Activated T-helper 1 cell treated with anti-CD3 and anti-CD28 coated beads, Interleukin-12 subunit alpha, Interleukin-12 subunit beta, Interleukin-2, Interleukin-4 antibody, amounts not matched to agents 30 ng/mL and 10 ng/mL and 1 ng/mL, durations not matched to agents 14 hours and 24 hours and 36 hours (primary cell): ENCODE results near the gene NUTM1. TPM values are rescaled to one million over a fixed set of nuclear protein-coding genes. Genes with fewer than 3 reads are reported as not detected.

ENCODE experiments used
- DNase-seq: peaks from one replicate; pipeline ENCODE4 v3.0.0; 2021; ENCODE audit warnings: low spot score
- H3K27ac Mint-ChIP-seq: one replicate; pipeline ENCODE4 v1.8.0; 2021; ENCODE audit warnings: mild to moderate bottlenecking, mixed read lengths
- H3K27me3 Mint-ChIP-seq: one replicate; pipeline ENCODE4 v1.8.0; 2022; ENCODE audit warnings: mild to moderate bottlenecking, moderate library complexity, mixed read lengths; ENCODE audit not compliant: insufficient read depth
- H3K36me3 Mint-ChIP-seq: one replicate; pipeline ENCODE4 v1.8.0; 2021; ENCODE audit warnings: low read depth, mixed read lengths
- H3K4me1 Mint-ChIP-seq: one replicate; pipeline ENCODE4 v1.8.0; 2021; ENCODE audit warnings: low read depth, mixed read lengths
- H3K4me3 Mint-ChIP-seq: one replicate; pipeline ENCODE4 v1.8.0; 2021; ENCODE audit warnings: mild to moderate bottlenecking, moderate library complexity, mixed read lengths
- H3K9me3 Mint-ChIP-seq: one replicate; pipeline ENCODE4 v1.8.0; 2021; ENCODE audit warnings: mixed read lengths
- intact Hi-C: fragments of 100-400 bp; cut with micrococcal nuclease; formaldehyde crosslinking; loops from one replicate; pipeline ENCODE4 v1.15.1; 2024
- total RNA-seq: library from RNA; stranded (reverse); gene quantifications from 2 replicates; pipeline ENCODE4 v1.2.3, GENCODE V29; 2022

Gene NUTM1
- total RNA-seq, 1 donor from 2014 or later: not detected

DNA sequence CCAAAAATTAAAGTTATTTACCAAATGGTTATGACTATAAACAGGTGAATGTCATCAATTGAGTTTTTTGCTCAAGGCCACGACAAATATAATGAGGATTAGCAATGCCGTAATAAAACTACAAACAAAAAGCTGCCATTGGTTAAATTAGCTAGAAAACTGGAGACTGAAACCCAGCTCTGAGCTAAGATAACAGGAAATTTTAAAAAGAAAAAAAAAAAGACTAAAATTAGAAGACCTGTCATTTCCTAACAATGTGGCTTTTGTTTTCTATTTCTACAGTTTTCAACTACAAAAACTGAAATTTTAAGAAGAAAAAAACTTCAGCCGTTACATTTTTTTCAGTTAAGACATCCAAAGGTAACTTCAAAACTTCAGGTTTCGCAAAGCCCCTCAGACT lies 15.2 kb upstream of the NUTM1 start:
- intact Hi-C loops: loop anchor here (1.0 to 5.0 kb wide), 2 partner anchors 10 to 51 kb away; no protein-coding TSS in a partner anchor
- Mint-ChIP-seq H3K27me3 (no peaks in the 10 kb centered on the region), H3K27ac (peak overlapping the region; percentile 70), H3K9me3 (no peaks in the 10 kb centered on the region), H3K36me3 (peaks cover 13% of the 10 kb centered on the region), H3K4me1 (peaks cover 74% of the 10 kb centered on the region), H3K4me3 (peak overlapping the region; percentile 54)
- no peak for DNase-seq

DNA sequence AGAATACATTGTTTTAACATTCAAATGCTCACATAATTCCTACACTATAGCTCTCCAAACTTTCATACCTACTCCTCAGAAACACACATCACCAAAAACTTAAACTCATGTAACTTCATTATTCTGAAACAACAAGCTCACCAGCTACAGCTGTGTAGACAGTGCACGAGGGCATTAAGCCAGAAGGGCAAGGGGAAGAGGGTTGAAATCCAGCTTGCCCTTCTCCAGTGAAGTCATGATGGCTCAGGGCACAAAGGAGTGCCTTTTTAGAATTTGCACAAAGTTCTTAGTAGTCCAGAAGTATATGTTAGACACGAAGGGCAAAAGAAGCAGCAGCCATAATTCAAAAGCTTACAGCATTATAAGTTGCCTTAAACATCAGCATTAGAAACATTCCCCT lies 14.1 kb upstream of the NUTM1 start:
- intact Hi-C loops: loop anchor here (5.0 kb wide), 1 partner anchor 52 kb away; no protein-coding TSS in a partner anchor

DNA sequence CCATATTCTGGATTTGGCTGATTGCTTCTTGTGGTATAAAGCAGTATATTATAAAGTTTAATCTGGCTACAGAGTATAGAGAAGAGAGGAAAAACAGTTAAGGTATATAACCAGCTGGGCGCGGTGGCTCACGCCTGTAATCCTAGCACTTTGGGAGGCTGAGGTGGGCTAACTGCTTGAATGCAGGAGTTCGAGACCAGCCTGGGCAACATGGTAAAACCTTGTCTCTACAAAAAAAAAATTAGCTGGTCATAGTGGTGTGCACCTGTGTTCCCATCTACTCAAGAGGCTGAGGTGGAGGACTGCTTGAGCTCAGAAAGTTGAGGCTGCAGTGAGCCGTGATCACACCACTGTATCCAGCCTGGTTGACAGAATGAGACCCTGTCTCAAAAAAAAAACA lies 12.8 kb upstream of the NUTM1 start:
- Mint-ChIP-seq H3K4me1 (peaks cover 85% of the 10 kb centered on the region), H3K9me3 (no peaks in the 10 kb centered on the region), H3K27me3 (no peaks in the 10 kb centered on the region), H3K27ac (peak overlapping the region; percentile 31), H3K4me3 (no peak overlapping the region), H3K36me3 (peaks cover 11% of the 10 kb centered on the region)
- intact Hi-C loops: loop anchor here (5.0 kb wide), 1 partner anchor 657 kb away; the partner anchor contains the start of gene ZNF770
- DNase-seq: no peak

More for the DNA sequence above, 14.1 kb upstream of the NUTM1 start:
- peaks cover 78% of the 10 kb centered on the region for H3K4me1 Mint-ChIP-seq
- H3K4me3 Mint-ChIP-seq: peak overlapping the region; percentile 70
- peaks cover 11% of the 10 kb centered on the region for H3K36me3 Mint-ChIP-seq
- H3K9me3 Mint-ChIP-seq: no peaks in the 10 kb centered on the region
- no peak for DNase-seq
- H3K27ac Mint-ChIP-seq: peak overlapping the region; percentile 76
- no peaks in the 10 kb centered on the region for H3K27me3 Mint-ChIP-seq

DNA sequence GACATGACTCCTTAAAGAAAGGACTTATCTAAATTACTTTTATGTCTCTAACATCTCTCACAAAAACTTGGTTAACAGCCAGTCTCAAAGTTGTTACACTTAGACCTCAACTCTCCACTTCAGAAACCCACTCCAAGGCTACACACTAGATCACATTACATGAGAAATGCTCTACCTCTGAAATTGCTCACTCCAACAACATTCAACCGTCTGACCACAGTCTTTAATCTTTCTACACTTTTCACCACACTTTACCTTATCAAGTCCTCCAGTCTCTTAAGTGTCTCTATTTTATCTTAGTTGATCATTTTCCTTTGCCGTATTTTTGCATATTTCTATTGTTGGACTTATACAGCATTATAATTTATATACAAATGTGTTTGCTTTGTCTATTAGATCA lies 11.3 kb upstream of the NUTM1 start:
- H3K27me3 Mint-ChIP-seq: no peaks in the 10 kb centered on the region
- no peak for DNase-seq
- intact Hi-C loops: loop anchor here (5.0 kb wide), 1 partner anchor 655 kb away; the partner anchor contains the start of gene ZNF770
- peaks cover 87% of the 10 kb centered on the region for H3K4me1 Mint-ChIP-seq
- no peaks in the 10 kb centered on the region for H3K9me3 Mint-ChIP-seq
- peak overlapping the region; percentile 23 for H3K4me3 Mint-ChIP-seq
- H3K36me3 Mint-ChIP-seq: peaks cover 11% of the 10 kb centered on the region
- peak overlapping the region; percentile 78 for H3K27ac Mint-ChIP-seq

DNA sequence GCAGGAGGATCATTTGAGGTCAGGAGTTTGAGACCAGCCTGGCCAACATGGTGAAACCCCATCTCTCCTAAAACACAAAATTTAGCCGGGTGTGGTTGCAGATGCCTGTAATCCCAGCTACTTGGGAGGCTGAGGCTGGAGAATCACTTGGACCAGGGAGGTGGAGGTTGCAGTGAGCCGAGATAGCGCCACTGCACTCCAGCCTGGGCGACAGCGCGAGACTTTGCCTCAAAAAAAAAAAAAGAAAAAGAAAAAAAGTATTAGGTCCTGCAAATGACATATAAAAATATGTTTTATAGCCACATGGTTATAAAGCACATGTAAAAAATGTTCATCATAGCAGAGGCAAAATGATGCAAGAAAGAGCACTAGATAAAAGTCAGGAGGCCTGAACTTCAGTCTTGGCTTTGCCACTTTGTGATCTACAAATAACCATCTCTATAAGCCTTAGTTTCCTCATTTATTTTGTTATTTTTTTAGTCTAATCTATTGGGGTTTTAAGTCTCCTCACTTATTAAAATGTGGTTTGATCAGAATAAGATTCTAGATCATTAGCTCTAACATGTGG lies 10.5 kb upstream of the NUTM1 start:
- H3K9me3 Mint-ChIP-seq: no peaks in the 10 kb centered on the region
- peak overlapping the region; percentile 78 for H3K27ac Mint-ChIP-seq
- no peaks in the 10 kb centered on the region for H3K27me3 Mint-ChIP-seq
- peaks cover 84% of the 10 kb centered on the region for H3K4me1 Mint-ChIP-seq
- no peak overlapping the region for H3K4me3 Mint-ChIP-seq
- no peak for DNase-seq
- H3K36me3 Mint-ChIP-seq: peaks cover 11% of the 10 kb centered on the region
- intact Hi-C loops: loop anchor here (5.0 kb wide), 1 partner anchor 655 kb away; the partner anchor contains the start of gene ZNF770

DNA sequence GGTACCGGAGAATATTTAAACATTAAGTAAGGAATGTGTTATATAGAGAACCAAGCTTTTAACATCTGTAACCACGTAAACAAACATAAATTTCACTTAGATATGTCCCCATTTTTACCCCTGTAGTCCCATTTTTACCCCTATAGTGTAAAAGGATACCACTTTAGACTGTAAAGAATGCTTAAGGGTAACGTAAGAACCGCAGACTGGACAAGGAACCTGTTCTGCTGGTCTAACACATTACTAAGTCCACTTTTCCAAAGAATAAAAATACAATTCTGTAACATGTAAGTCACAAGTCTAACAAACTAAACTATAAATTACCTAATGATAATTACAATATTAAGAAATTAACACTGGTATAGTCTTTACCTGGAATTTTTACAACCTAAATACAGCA lies 8.4 kb upstream of the NUTM1 start:
- Mint-ChIP-seq H3K36me3 (peaks cover 8% of the 10 kb centered on the region), H3K4me3 (peak overlapping the region; percentile 97), H3K4me1 (peaks cover 70% of the 10 kb centered on the region), H3K27ac (peak overlapping the region; percentile 97), H3K27me3 (no peaks in the 10 kb centered on the region), H3K9me3 (no peaks in the 10 kb centered on the region)
- intact Hi-C loops: loop anchor here (1.0 to 5.0 kb wide), 9 partner anchors 9 to 653 kb away; partner anchors contain the start of genes AQR, AVEN, EMC4 and GOLGA8B
- no peak for DNase-seq

DNA sequence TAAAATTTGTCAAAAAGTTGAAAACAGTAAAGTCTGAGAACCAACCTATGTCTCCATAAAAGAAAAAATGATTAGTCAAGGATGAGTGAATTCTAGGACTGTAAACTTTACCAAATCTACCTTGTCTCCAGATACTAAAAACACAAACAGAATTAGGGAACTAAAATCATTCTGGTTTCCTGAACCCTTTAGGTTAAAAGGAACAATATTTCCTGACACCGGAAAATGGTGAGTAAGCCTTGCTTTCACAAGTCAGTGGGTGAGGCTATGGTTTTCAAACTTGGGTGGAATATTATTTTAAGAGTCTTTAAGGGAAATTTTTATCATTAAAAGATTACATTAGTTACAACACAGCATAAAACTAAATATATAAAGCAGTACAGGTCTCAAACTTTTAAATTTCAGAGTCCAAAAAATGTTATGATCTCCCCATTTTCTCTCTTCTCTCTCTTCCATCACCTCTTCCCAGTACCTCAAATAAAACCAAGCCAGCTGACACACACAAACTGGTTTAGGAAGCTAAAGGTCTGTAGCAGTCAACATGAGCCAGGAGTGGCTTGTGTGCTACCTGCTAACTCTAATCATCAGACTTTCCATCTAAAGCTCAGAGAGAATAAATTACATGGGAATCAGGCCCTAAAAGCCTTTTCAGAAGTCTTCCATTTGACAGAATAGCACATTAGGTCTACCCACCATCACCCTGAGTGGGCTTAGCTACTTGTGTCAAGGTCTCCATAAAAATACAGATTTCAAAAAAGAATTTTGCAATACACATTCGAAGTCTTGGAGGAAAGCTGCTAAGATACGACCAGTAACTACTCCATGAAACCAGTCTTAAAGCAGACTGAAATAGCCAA lies 7.7 kb upstream of the NUTM1 start:
- H3K9me3 Mint-ChIP-seq: no peaks in the 10 kb centered on the region
- H3K4me1 Mint-ChIP-seq: peaks cover 70% of the 10 kb centered on the region
- H3K36me3 Mint-ChIP-seq: peaks cover 14% of the 10 kb centered on the region
- no peak for DNase-seq
- peak overlapping the region; percentile 97 for H3K4me3 Mint-ChIP-seq
- intact Hi-C loops: loop anchor here (2.0 to 5.0 kb wide), 5 partner anchors 17 to 632 kb away; partner anchors contain the start of genes AQR, AVEN, GOLGA8B and LPCAT4
- H3K27me3 Mint-ChIP-seq: no peaks in the 10 kb centered on the region
- peak overlapping the region; percentile 97 for H3K27ac Mint-ChIP-seq

DNA sequence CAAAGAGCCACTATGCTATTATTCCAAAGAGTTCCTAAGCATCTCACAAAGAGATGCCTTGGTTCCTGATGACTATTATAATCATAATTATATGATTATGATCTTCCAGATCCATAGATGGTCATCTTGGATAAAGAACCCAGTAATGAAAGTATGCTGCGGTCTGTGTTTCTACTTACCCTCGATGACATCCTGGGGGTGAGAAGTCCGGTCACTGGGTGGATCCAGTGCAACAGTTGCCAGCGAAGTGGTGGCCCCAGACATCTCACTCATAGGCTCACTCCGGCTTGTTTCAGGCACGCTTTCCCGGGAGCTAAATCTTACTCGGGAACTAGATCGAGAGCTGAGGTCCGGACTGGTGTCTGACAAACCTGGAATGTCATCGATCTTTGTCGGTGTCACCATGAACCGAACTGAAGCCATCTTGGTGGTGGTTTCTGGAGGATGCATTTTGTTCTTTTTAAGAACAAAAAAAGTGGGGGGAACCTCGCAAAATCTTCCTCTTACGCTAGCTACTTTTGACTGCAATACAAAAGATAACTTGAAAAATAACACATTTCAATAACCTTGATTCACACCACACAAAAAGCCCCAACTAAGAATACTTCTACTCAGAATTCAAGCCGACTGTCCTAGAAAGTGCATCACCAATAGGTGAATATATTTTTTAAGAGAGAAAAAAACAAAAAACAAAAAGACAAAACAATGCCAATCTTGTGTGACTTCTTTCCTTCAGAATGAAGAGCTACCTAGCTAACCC lies 6.7 kb upstream of the NUTM1 start:
- peak overlapping the region; percentile 97 for H3K27ac Mint-ChIP-seq
- peak overlapping the region; percentile 97 for H3K4me3 Mint-ChIP-seq
- H3K9me3 Mint-ChIP-seq: no peaks in the 10 kb centered on the region
- H3K4me1 Mint-ChIP-seq: peaks cover 69% of the 10 kb centered on the region
- no peak for DNase-seq
- intact Hi-C loops: loop anchor here (5.0 kb wide), 1 partner anchor 631 kb away; the partner anchor contains the start of gene AQR
- H3K27me3 Mint-ChIP-seq: no peaks in the 10 kb centered on the region
- peaks cover 23% of the 10 kb centered on the region for H3K36me3 Mint-ChIP-seq

DNA sequence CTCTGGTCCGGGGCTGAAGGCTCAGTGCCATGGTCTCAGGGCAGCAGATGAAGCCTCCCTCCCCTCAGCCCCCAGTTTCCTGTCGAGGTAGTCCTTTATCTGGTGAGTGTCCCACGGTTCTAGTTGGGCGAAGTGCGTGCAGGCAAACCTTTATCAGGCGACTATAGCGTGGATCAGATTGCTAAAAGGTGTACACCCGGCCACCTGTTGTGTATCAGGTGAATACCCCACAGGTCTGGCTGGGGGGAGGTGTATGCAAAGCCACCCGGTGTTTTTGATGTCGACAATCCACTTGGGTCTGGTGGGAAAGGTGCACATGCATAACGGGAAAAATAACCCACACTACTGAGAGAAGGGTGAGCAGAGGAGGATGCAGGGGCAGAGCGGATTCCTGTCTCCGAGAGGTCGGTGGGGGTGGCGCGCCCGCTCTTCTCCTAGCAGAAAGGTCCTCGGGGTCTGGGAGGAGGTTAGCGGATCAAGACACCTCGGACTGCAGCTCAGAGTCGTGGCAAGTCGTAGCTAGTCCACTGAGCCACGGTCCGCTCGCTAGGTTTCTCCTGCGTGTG lies 6.0 kb upstream of the NUTM1 start:
- Mint-ChIP-seq H3K9me3 (no peaks in the 10 kb centered on the region), H3K27me3 (no peaks in the 10 kb centered on the region), H3K4me1 (peaks cover 69% of the 10 kb centered on the region), H3K36me3 (peaks cover 24% of the 10 kb centered on the region), H3K4me3 (peak overlapping the region; percentile 97), H3K27ac (peak overlapping the region; percentile 97)
- no peak for DNase-seq
- intact Hi-C loops: loop anchor here (5.0 kb wide), 1 partner anchor 630 kb away; the partner anchor contains the start of gene AQR

DNA sequence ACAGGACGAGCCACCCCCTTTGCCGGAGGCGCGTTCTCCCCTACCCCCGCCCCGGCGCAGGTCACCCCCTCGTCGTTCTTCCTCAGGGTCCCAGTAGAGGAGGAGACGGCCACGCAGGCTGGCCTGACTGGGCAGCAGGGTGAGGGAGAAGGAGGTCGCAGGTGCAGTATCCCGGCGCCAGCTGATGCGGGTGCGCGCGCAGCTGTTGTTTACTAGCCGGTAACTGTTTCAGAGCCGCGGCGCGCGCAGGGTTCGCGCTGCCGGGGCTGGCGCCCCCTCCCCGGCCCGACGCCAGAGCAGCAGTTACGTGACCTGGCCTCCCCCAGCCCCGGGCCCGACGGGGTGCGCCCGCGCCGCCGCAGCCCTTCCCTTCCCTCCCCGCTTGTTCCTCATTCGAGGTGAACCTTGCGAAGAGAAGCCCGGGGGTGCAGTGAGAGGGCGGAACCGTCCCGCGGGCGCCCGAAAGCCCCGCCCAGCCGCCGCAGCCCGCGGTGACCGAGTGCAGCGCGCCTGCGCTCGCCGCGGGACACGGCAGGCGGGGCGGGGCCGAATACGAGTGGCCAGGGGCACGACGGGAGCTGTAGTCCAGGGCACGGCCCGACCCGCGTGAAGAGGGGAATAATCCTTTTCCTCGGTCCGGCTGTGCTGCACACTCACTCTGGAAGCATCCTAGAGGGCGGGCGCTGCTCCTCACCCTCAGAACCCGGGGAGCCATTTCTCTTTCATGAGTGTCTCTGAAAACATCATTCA lies 5.4 kb upstream of the NUTM1 start, which contains the start of gene SLC12A6:
TSS of gene SLC12A6 (minus strand) at position 225 of the 750 bp plus-strand sequence. CDS start 1,101 bp downstream, outside the sequence.
- no peaks in the 10 kb centered on the region for H3K27me3 Mint-ChIP-seq
- intact Hi-C loops: loop anchor here (1.0 to 5.0 kb wide), 3 partner anchors 30 to 630 kb away; partner anchors contain the start of genes AQR, EMC4 and LPCAT4
- DNase-seq: peak; percentile 90
- H3K27ac Mint-ChIP-seq: peak within 1 kb of the TSS; percentile 97
- no peaks in the 10 kb centered on the region for H3K9me3 Mint-ChIP-seq
- peaks cover 66% of the 10 kb centered on the region for H3K4me1 Mint-ChIP-seq
- H3K36me3 Mint-ChIP-seq: peaks cover 26% of the 10 kb centered on the region
- H3K4me3 Mint-ChIP-seq: peak within 1 kb of the TSS; percentile 97

DNA sequence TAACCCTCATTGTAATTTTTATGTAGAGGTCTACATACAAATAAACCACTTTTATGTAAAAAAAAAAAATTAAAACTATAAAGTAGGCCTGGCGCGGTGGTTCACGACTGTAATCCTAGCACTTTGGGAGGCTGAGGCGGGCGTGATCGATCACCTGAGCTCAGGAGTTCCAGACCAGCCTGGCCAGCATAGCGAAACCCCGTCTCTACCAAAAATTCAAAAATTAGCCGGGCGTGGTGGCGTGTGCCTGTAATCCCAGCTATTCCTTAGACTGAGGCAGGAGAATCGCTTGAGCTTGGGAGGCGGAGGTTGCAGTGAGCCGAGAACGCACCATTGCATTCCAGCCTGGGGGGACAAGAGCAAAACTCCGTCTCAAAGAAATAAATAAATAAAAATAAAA lies 4.8 kb upstream of the NUTM1 start:
- Mint-ChIP-seq H3K4me1 (peaks cover 65% of the 10 kb centered on the region), H3K27ac (no peak overlapping the region), H3K4me3 (peak overlapping the region; percentile 97), H3K9me3 (no peaks in the 10 kb centered on the region), H3K27me3 (no peaks in the 10 kb centered on the region), H3K36me3 (peaks cover 26% of the 10 kb centered on the region)
- intact Hi-C loops: loop anchor here (1.0 to 5.0 kb wide), 3 partner anchors 29 to 629 kb away; partner anchors contain the start of genes AQR, EMC4 and LPCAT4
- DNase-seq: no peak
